Brain microvascular endothelial cell (primary cell): ENCODE data around the gene EIF2D.
"Not testable (repeated sequence)": the region's sequence is repeated elsewhere in the genome, so short reads cannot be mapped to it uniquely, and the experiment has no call there.

Source experiments
- DNase-seq: peaks from one replicate; pipeline ENCODE4 v3.0.0-alpha.2; 2020
- H3K27ac ChIP-seq: fragments of 250-450 bp; sonication (Bioruptor Pico); 2 replicates; pipeline ENCODE4 v1.5.1; 2020; ENCODE audit warnings: mild to moderate bottlenecking, moderate library complexity
- H3K27me3 ChIP-seq: fragments of 250-450 bp; sonication (Bioruptor Pico); replicated peaks from 2 replicates; pipeline ENCODE4 v1.5.1; 2020; ENCODE audit warnings: mild to moderate bottlenecking
- H3K36me3 ChIP-seq: fragments of 250-450 bp; sonication (Bioruptor Pico); replicated peaks from 2 replicates; pipeline ENCODE4 v1.5.1; 2020; ENCODE audit warnings: mild to moderate bottlenecking
- H3K4me3 ChIP-seq: 2 replicates; pipeline ENCODE4 v1.5.1; 2011; ENCODE audit warnings: low read depth, mild to moderate bottlenecking, control low read depth, low read length, moderate library complexity
- CTCF ChIP-seq: IDR thresholded peaks from 2 replicates; pipeline ENCODE4 v1.5.1; 2011; ENCODE audit warnings: low read depth, mild to moderate bottlenecking, moderate library complexity, low read length, control low read depth, inconsistent platforms; ENCODE audit errors: missing control alignments
- in situ Hi-C: cut with HindIII; loops from 2 replicates; pipeline ENCODE4 v1.10.0; 2017; ENCODE audit warnings: low sequenced_read_pairs, low pct_ligation_motif_present

The EIF2D gene

GRCh38 chr1:206634365-206635079 is 22.3 kb upstream of the EIF2D start:
- TF ChIP-seq CTCF, result peak; percentile 89
- Histone ChIP-seq H3K27me3 (no peaks in the 10 kb centered on the region), H3K27ac (peak overlapping the region; percentile 67), H3K4me3 (peak overlapping the region; percentile 87), H3K36me3 (peaks cover 1% of the 10 kb centered on the region)
- in situ Hi-C loops, result no loop called here
- DNase-seq, result peak; percentile 90

GRCh38 chr1:206633708-206634121 is 21.4 kb upstream of the EIF2D start:
- in situ Hi-C loops, result no loop called here
- Histone ChIP-seq H3K36me3 (no peaks in the 10 kb centered on the region), H3K4me3 (no peak overlapping the region), H3K27me3 (no peaks in the 10 kb centered on the region), H3K27ac (peak overlapping the region; percentile 67)
- DNase-seq, result peak; percentile 75
- TF ChIP-seq CTCF, result no peak

GRCh38 chr1:206631085-206631509 is 18.8 kb upstream of the EIF2D start:
- H3K27ac ChIP-seq, result no peak overlapping the region
- TF ChIP-seq CTCF, result peak; percentile 79
- DNase-seq, result peak; percentile 80
- in situ Hi-C loops, result no loop called here
- no peak overlapping the region for H3K4me3 ChIP-seq
- no peaks in the 10 kb centered on the region for H3K36me3 ChIP-seq
- no peaks in the 10 kb centered on the region for H3K27me3 ChIP-seq

- H3K27ac ChIP-seq, result no peak overlapping the region
- in situ Hi-C loops, result no loop called here
- no peak for TF ChIP-seq CTCF
Observed at GRCh38 chr1:206628916-206629315, 16.7 kb upstream of the EIF2D start.

GRCh38 chr1:206626396-206626795 is 14.1 kb upstream of the EIF2D start:
- in situ Hi-C loops, DNase-seq, H3K27ac ChIP-seq, H3K4me3 ChIP-seq, H3K36me3 ChIP-seq, H3K27me3 ChIP-seq: not testable (repeated sequence)

More at GRCh38 chr1:206628916-206629315, 16.7 kb upstream of the EIF2D start:
- H3K27me3 ChIP-seq, result no peaks in the 10 kb centered on the region
- no peaks in the 10 kb centered on the region for H3K36me3 ChIP-seq
- no peak for DNase-seq
- no peak overlapping the region for H3K4me3 ChIP-seq

- no peak for TF ChIP-seq CTCF
- Histone ChIP-seq H3K36me3 (peaks cover 12% of the 10 kb centered on the region), H3K4me3 (no peak overlapping the region), H3K27me3 (no peaks in the 10 kb centered on the region), H3K27ac (no peak overlapping the region)
- no peak for DNase-seq
- in situ Hi-C loops, result no loop called here
Observed at GRCh38 chr1:206609229-206609991, 2.9 kb downstream of the EIF2D start.
